RWPE2 (cell line): Measurements from ENCODE around the gene ZNF398.

Experiments used
- ATAC-seq: fragments of 200-7000 bp; cut with Tn5 transposase; 3 replicates; pipeline ENCODE4 v1.9.1; 2021; ENCODE audit warnings: low read depth
- DNase-seq: peaks from one replicate; pipeline ENCODE4 v3.0.0-alpha.2; 2020; ENCODE audit warnings: low spot score
- H3K27ac ChIP-seq: fragments of 450-650 bp; 2 replicates; pipeline ENCODE4 v1.5.1; 2017; ENCODE audit warnings: mild to moderate bottlenecking; ENCODE audit not compliant: poor library complexity, severe bottlenecking
- H3K27me3 ChIP-seq: fragments of 250-450 bp; sonication (Bioruptor Pico); 2 replicates; pipeline ENCODE4 v1.5.1; 2021; ENCODE audit warnings: mild to moderate bottlenecking, moderate library complexity; ENCODE audit not compliant: insufficient read depth, poor library complexity, severe bottlenecking
- H3K36me3 ChIP-seq: fragments of 250-450 bp; sonication (Bioruptor Pico); 2 replicates; pipeline ENCODE4 v1.5.1; 2020; ENCODE audit warnings: low read depth, mild to moderate bottlenecking, moderate library complexity
- H3K4me1 ChIP-seq: fragments of 250-450 bp; sonication (Bioruptor Pico); 2 replicates; pipeline ENCODE4 v1.5.1; 2021; ENCODE audit warnings: mild to moderate bottlenecking, moderate library complexity; ENCODE audit not compliant: insufficient read depth, poor library complexity, severe bottlenecking
- H3K4me3 ChIP-seq: fragments of 250-450 bp; sonication (Bioruptor Pico); 2 replicates; pipeline ENCODE4 v1.5.1; 2021; ENCODE audit warnings: mild to moderate bottlenecking, moderate library complexity; ENCODE audit not compliant: severe bottlenecking
- H3K9me3 ChIP-seq: fragments of 250-450 bp; sonication (Bioruptor Pico); 2 replicates; pipeline ENCODE4 v1.5.1; 2021; ENCODE audit warnings: mild to moderate bottlenecking, moderate library complexity; ENCODE audit not compliant: severe bottlenecking
- CTCF ChIP-seq: fragments of 450-650 bp; IDR thresholded peaks from one replicate; pipeline ENCODE4 v1.5.1; 2017; ENCODE audit warnings: mild to moderate bottlenecking, moderate library complexity; ENCODE audit not compliant: poor library complexity, severe bottlenecking

ZNF398 gene

GRCh38 chr7:149207324-149208035 is 60.2 kb downstream of the ZNF398 start:
- H3K36me3 ChIP-seq: peaks cover 98% of the 10 kb centered on the region
- H3K27me3 ChIP-seq: no peaks in the 10 kb centered on the region
- no peaks in the 10 kb centered on the region for H3K9me3 ChIP-seq
- TF ChIP-seq CTCF: no peak
- no peak for ATAC-seq
- H3K27ac ChIP-seq: no peak overlapping the region
- no peak for DNase-seq
- H3K4me1 ChIP-seq: no peaks in the 10 kb centered on the region
- no peak overlapping the region for H3K4me3 ChIP-seq

- Histone ChIP-seq H3K4me3 (no peak overlapping the region), H3K36me3 (peaks cover 98% of the 10 kb centered on the region), H3K9me3 (no peaks in the 10 kb centered on the region), H3K4me1 (no peaks in the 10 kb centered on the region), H3K27me3 (no peaks in the 10 kb centered on the region), H3K27ac (no peak overlapping the region)
- ATAC-seq (peak; percentile 68), DNase-seq (no peak)
- TF ChIP-seq CTCF: peak; percentile 44
Measured at GRCh38 chr7:149209518-149210269, 62.4 kb downstream of the ZNF398 start.

- peaks cover 98% of the 10 kb centered on the region for H3K36me3 ChIP-seq
- H3K27ac ChIP-seq: no peak overlapping the region
- no peak for TF ChIP-seq CTCF
- no peaks in the 10 kb centered on the region for H3K4me1 ChIP-seq
- DNase-seq: no peak
- H3K9me3 ChIP-seq: no peaks in the 10 kb centered on the region
- ATAC-seq: no peak
- no peak overlapping the region for H3K4me3 ChIP-seq
- no peaks in the 10 kb centered on the region for H3K27me3 ChIP-seq
Measured at GRCh38 chr7:149210551-149210950, 63.3 kb downstream of the ZNF398 start.

- TF ChIP-seq CTCF: no peak
- no peaks in the 10 kb centered on the region for H3K9me3 ChIP-seq
- no peak overlapping the region for H3K4me3 ChIP-seq
- no peak overlapping the region for H3K27ac ChIP-seq
- no peak for ATAC-seq
- H3K36me3 ChIP-seq: peaks cover 97% of the 10 kb centered on the region
- no peaks in the 10 kb centered on the region for H3K4me1 ChIP-seq
- H3K27me3 ChIP-seq: no peaks in the 10 kb centered on the region
- no peak for DNase-seq
Measured at GRCh38 chr7:149214020-149214720, 66.9 kb downstream of the ZNF398 start.
